Ovary (tissue), 9 donors: ENCODE measurements around the gene MYMK. TPM values are rescaled to one million over a fixed set of nuclear protein-coding genes. Genes with fewer than 3 reads are reported as not detected.

ENCODE experiments used
- DNase-seq, 5 donors: peaks; one replicate each; pipeline ENCODE4 v3.0.0-alpha.2; 2019 to 2020
- H3K27ac ChIP-seq, 2 donors: fragments of 200-600 bp; one replicate each; pipeline versions ENCODE4 v1.5.1 to v1.8.0; 2019 to 2022
- H3K27me3 ChIP-seq: fragments of 200-600 bp; one replicate; pipeline ENCODE4 v1.8.0; 2022
- H3K36me3 ChIP-seq: fragments of 200-600 bp; sonication (generic); one replicate; pipeline ENCODE4 v1.5.1; 2019
- H3K4me1 ChIP-seq: one replicate; pipeline ENCODE4 v1.8.1; 2013; ENCODE audit warnings: mild to moderate bottlenecking, moderate library complexity; ENCODE audit not compliant: insufficient read depth
- H3K4me3 ChIP-seq: fragments of 200-600 bp; sonication (generic); one replicate; pipeline ENCODE4 v1.5.1; 2017
- H3K9me3 ChIP-seq, 2 donors: fragments of 200-600 bp in 1 of 2; sonication (generic) in 1 of 2; one replicate each; pipeline versions ENCODE4 v1.5.1 to v1.8.1; 2013 to 2019; ENCODE audit warnings: mild to moderate bottlenecking in 1 of 2, moderate library complexity in 1 of 2
- CTCF ChIP-seq, 3 donors: fragments of 450-650 bp in 2 of 3; fragments of 200-600 bp in 1 of 3; IDR thresholded peaks; one replicate each; pipeline versions ENCODE4 v1.5.1 to v1.8.0; 2016 to 2022; ENCODE audit warnings: antibody characterized with exemption in 3 of 3, mild to moderate bottlenecking in 1 of 3
- EP300 ChIP-seq: sonication (generic); formaldehyde crosslinking; IDR thresholded peaks from one replicate; pipeline ENCODE4 v1.6.1; 2017; ENCODE audit warnings: antibody characterized with exemption
- POLR2A ChIP-seq: fragments of 450-650 bp; IDR thresholded peaks from one replicate; pipeline ENCODE4 v1.6.1; 2017; ENCODE audit warnings: antibody characterized with exemption, mild to moderate bottlenecking, moderate library complexity
- WGBS, 3 donors: extraction: QIAGEN DNeasy Blood & Tissue Kit in 1 of 3; methylation state at CpG; one replicate each; pipeline versions ENCODE4 v1.1.5 to v1.1.7; 2013 to 2017; 5-methylcytosine and 5-hydroxymethylcytosine counted together
- intact Hi-C, 4 donors: fragments of 100-400 bp; cut with DNase I; formaldehyde crosslinking; loops; one replicate each; pipeline versions ENCODE4 v1.11.0 to v1.15.1; 2022 to 2023
- polyA plus RNA-seq, 2 donors: library from polyadenylated mRNA; stranded (reverse); fragments of 200-250 nt in 1 of 2; fragments of 350-450 nt in 1 of 2; fragmentation: Illumina TruSeq in 1 of 2; extraction: RNeasy Lipid Tissue Mini Kit (QIAGEN cat#74804) in 1 of 2; gene quantifications; one replicate each; pipeline ENCODE4 v1.2.3, GENCODE V29; 2013 to 2014
- total RNA-seq, 7 donors: library from RNA; depleted of rRNA in 2 of 7; stranded (reverse); fragments of >200 nt in 2 of 7; fragmentation: NEBNext Ultra II Directional in 3 of 7; extraction: Animal tissue kit (Norgen Biotek cat#: 25700) in 3 of 7; gene quantifications; one replicate each; pipeline versions ENCODE4 v1.1.0 to v1.2.4, GENCODE V29; 2016 to 2023
- donor health status: DM: no; HTN: no; CAD: no; lungs with moderate emphysema.
- donor health status: DM: no; HTN: no; CAD: no.
- donor health status: Bipolar disorder and iron deficiency.
- donor health status: DM: yes; HTN: yes; CAD: no.
- donor health status: DM: no; HTN: no; CAD: no.
- donor health status: DM: yes; HTN: yes; CAD: no.

MYMK gene
- total and polyA plus RNA-seq, 9 donors: not detected

DNA sequence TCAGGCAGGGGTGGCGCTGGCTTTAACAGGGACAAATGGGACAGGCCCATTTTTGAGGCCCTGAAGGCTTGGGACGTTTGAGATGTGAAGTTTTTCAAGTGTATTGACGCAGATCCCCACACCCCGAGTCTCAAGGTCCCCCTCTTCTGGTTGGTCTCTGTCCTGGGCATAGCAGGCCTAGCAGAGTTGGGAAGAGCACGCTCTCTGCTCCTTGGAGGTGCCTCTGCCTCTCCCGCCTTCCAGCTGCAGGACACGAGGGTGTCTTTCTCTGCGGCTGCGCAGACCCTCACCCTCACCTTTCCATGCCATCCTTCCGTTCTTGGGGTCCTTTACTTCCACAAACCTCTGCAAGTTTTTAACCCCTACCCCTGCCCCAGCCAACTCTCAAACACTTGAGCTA lies 28.4 kb upstream of the MYMK start:
- Histone ChIP-seq H3K27ac (no peak overlapping the region), H3K9me3 (no peaks in the 10 kb centered on the region), H3K36me3 (no peaks in the 10 kb centered on the region), H3K27me3 (no peaks in the 10 kb centered on the region), H3K4me3 (no peak overlapping the region), H3K4me1 (no peaks in the 10 kb centered on the region)
- intact Hi-C loops: no loop called here
- 90 to 94% (median 92%) methylated on average over 10 of the region's 10 CpGs for WGBS, 3 donors
- DNase-seq: no peak
- no peak for TF ChIP-seq CTCF (IDR thresholded peaks at IDR 0.05)
- TF ChIP-seq POLR2A: no peak

DNA sequence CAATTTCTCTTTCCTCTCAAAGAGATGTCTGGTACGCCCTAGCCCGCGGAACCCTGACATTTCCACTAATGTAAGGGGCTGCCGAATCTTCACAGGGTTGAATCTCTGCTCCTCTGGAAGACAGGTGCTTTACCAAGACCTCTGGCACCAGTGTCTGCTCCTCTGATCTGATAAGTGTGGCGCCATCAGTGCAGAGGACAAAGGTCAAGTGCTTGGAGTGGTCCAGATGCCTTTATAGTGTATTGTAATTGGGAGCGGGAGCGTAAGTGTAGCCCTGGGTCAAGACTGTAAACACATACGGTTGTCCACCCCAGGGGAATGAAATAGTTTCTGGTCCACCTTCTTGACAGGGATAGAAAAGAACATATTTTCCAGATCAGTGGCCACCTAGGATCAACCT lies 27.5 kb upstream of the MYMK start:
- WGBS, 3 donors: 93 to 96% (median 94%) methylated on average over 8 of the region's 8 CpGs
- no peaks in the 10 kb centered on the region for H3K4me1 ChIP-seq
- H3K9me3 ChIP-seq: no peaks in the 10 kb centered on the region
- H3K27me3 ChIP-seq: no peaks in the 10 kb centered on the region
- TF ChIP-seq POLR2A (no peak), CTCF (IDR thresholded peaks at IDR 0.05) (no peak), EP300 (no peak)
- no peaks in the 10 kb centered on the region for H3K36me3 ChIP-seq
- no peak overlapping the region for H3K27ac ChIP-seq
- intact Hi-C loops: no loop called here
- no peak for DNase-seq
- no peak overlapping the region for H3K4me3 ChIP-seq

- WGBS, 3 donors: 81 to 88% (median 81%) methylated on average over 7 of the region's 7 CpGs
- H3K27me3 ChIP-seq: no peaks in the 10 kb centered on the region
- no peaks in the 10 kb centered on the region for H3K36me3 ChIP-seq
- TF ChIP-seq CTCF (IDR thresholded peaks at IDR 0.05): no peak
- no peak for TF ChIP-seq POLR2A
- no peak for TF ChIP-seq EP300
- H3K4me3 ChIP-seq: no peak overlapping the region
- H3K9me3 ChIP-seq: no peaks in the 10 kb centered on the region
- H3K4me1 ChIP-seq: peaks cover 1% of the 10 kb centered on the region
- no peak for DNase-seq
- no peak overlapping the region for H3K27ac ChIP-seq
- intact Hi-C loops: no loop called here
These were observed 26.7 kb upstream of the MYMK start for GRCh38 chr9:133551446-133551845.

DNA sequence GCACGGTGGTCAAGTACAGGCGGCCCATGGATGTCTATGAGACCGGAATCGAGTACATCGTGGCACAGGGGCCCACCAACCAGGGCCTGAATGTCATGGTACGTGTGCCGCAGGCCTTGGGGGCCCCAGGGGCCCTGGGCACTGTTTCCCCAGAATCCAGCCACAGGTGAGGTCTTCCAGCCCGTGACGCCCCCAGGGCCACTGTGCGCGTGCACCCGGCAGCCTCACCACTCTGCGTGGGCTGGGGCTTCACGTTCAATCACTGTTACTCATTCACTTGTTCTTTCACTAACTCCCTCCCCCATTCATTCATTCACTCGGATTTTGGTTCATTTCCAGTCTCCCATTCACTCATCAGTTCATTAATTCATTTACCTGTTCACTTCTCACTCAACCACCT lies 22.4 kb upstream of the MYMK start:
- Histone ChIP-seq H3K36me3 (no peaks in the 10 kb centered on the region), H3K27me3 (no peaks in the 10 kb centered on the region), H3K4me3 (no peak overlapping the region), H3K4me1 (peaks cover 4% of the 10 kb centered on the region), H3K27ac (no peak overlapping the region), H3K9me3 (no peaks in the 10 kb centered on the region)
- intact Hi-C loops: no loop called here
- 83 to 91% (median 89%) methylated on average over 15 of the region's 15 CpGs for WGBS, 3 donors
- DNase-seq: no peak
- TF ChIP-seq EP300 (no peak), POLR2A (no peak), CTCF (IDR thresholded peaks at IDR 0.05) (no peak)

- WGBS, 3 donors: 66 to 83% (median 69%) methylated on average over 6 to 8 of the region's 8 CpGs
- Histone ChIP-seq H3K36me3 (no peaks in the 10 kb centered on the region), H3K27ac (no peak overlapping the region), H3K27me3 (no peaks in the 10 kb centered on the region), H3K4me3 (no peak overlapping the region), H3K9me3 (no peaks in the 10 kb centered on the region), H3K4me1 (peaks cover 4% of the 10 kb centered on the region)
- no peak for TF ChIP-seq CTCF (IDR thresholded peaks at IDR 0.05)
- TF ChIP-seq POLR2A: no peak
- TF ChIP-seq EP300: no peak
- intact Hi-C loops: no loop called here
- DNase-seq: no peak
These were observed 21.5 kb upstream of the MYMK start for GRCh38 chr9:133546287-133546680.
